Gastroesophageal sphincter (tissue), 4 donors: ENCODE data around the gene NANOG. TPM values are rescaled to one million over a fixed set of nuclear protein-coding genes. Genes with fewer than 3 reads are reported as not detected.

Experiments
- ATAC-seq: fragments of 150-250 bp; one replicate; pipeline ENCODE4 v1.9.1; 2016; ENCODE audit warnings: mild to moderate bottlenecking, moderate library complexity
- H3K27ac ChIP-seq, 4 donors: fragments of 200-600 bp; sonication (generic) in 3 of 4; 1 replicate in 3 of 4; 2 replicates in 1 of 4; pipeline ENCODE4 v1.5.1; 2016 to 2019
- H3K27me3 ChIP-seq: fragments of 200-600 bp; sonication (generic); one replicate; pipeline ENCODE4 v1.5.1; 2019
- H3K36me3 ChIP-seq, 2 donors: fragments of 200-600 bp; sonication (generic); one replicate each; pipeline ENCODE4 v1.5.1; 2019; ENCODE audit warnings: control low read depth in 1 of 2
- H3K4me1 ChIP-seq, 3 donors: fragments of 200-600 bp; sonication (generic); 1 replicate in 2 of 3; 2 replicates in 1 of 3; pipeline ENCODE4 v1.5.1; 2016 to 2019; ENCODE audit warnings: control low read depth in 2 of 3
- H3K4me3 ChIP-seq, 2 donors: fragments of 200-600 bp; sonication (generic); one replicate each; pipeline ENCODE4 v1.5.1; 2019; ENCODE audit warnings: mild to moderate bottlenecking in 1 of 2, moderate library complexity in 1 of 2
- H3K9me3 ChIP-seq, 3 donors: fragments of 200-600 bp; sonication (generic); one replicate each; pipeline ENCODE4 v1.5.1; 2017 to 2019; ENCODE audit warnings: control low read depth in 2 of 3
- CTCF ChIP-seq, 4 experiments: fragments of 200-600 bp in 2 of 4; fragments of 450-650 bp in 2 of 4; sonication (generic) in 1 of 4; IDR thresholded peaks; one replicate each; pipeline ENCODE4 v1.5.1; 2017 to 2019; ENCODE audit warnings: antibody characterized with exemption in 4 of 4, mild to moderate bottlenecking in 2 of 4, moderate library complexity in 2 of 4
- EP300 ChIP-seq: sonication (generic); formaldehyde crosslinking; IDR thresholded peaks from one replicate; pipeline ENCODE4 v1.6.1; 2017; ENCODE audit warnings: antibody characterized with exemption, mild to moderate bottlenecking
- POLR2A ChIP-seq, 2 donors: fragments of 450-650 bp; IDR thresholded peaks; one replicate each; pipeline ENCODE4 v1.6.1; 2017; ENCODE audit warnings: antibody characterized with exemption in 2 of 2, mild to moderate bottlenecking in 2 of 2, moderate library complexity in 1 of 2
- POLR2AphosphoS5 ChIP-seq: sonication (generic); formaldehyde crosslinking; IDR thresholded peaks from one replicate; pipeline ENCODE4 v1.6.1; 2017; ENCODE audit warnings: antibody characterized with exemption
- WGBS, 2 donors: methylation state at CpG; one replicate each; pipeline ENCODE4 v1.1.5; 2018; ENCODE audit warnings: low coverage in 1 of 2; 5-methylcytosine and 5-hydroxymethylcytosine counted together
- total RNA-seq, 4 donors: library from RNA; depleted of rRNA; stranded (reverse); fragments of >200 nt; gene quantifications; one replicate each; pipeline ENCODE4 v1.1.0, GENCODE V29; 2016

NANOG gene
- total RNA-seq, 4 donors from 2014 or later, result 0.08 to 2.3 (median 0.47) TPM; not detected in 1

- TF ChIP-seq POLR2A (IDR thresholded peaks at IDR 0.05) (no peak), CTCF (IDR thresholded peaks at IDR 0.05) (no peak), POLR2AphosphoS5 (no peak)
- H3K27me3 ChIP-seq, result peaks cover 12% of the 10 kb centered on the region
- WGBS, 2 donors, result 42 to 58% methylated on average over 1 to 2 of the region's 2 CpGs
- no peaks in the 10 kb centered on the region for H3K9me3 ChIP-seq
- no peaks in the 10 kb centered on the region for H3K4me1 ChIP-seq
- no peak for ATAC-seq
- no peak overlapping the region for H3K4me3 ChIP-seq
- no peak overlapping the region for H3K27ac ChIP-seq
- H3K36me3 ChIP-seq, result no peaks in the 10 kb centered on the region
Measured at GRCh38 chr12:7756993-7757392, 32.2 kb upstream of the NANOG start.

- ATAC-seq, result no peak
- TF ChIP-seq POLR2A (IDR thresholded peaks at IDR 0.05) (no peak), EP300 (no peak), POLR2AphosphoS5 (no peak), CTCF (IDR thresholded peaks at IDR 0.05) (no peak)
- no peaks in the 10 kb centered on the region for H3K36me3 ChIP-seq
- WGBS, 2 donors, result 22 to 66% methylated on average over 4 to 6 of the region's 9 CpGs
- no peak overlapping the region for H3K4me3 ChIP-seq
- no peaks in the 10 kb centered on the region for H3K4me1 ChIP-seq
- no peaks in the 10 kb centered on the region for H3K9me3 ChIP-seq
- peaks cover 12% of the 10 kb centered on the region for H3K27me3 ChIP-seq
- no peak overlapping the region for H3K27ac ChIP-seq
Measured at GRCh38 chr12:7758766-7759140, 30.4 kb upstream of the NANOG start.

- H3K27ac ChIP-seq, result no peak overlapping the region
- no peaks in the 10 kb centered on the region for H3K36me3 ChIP-seq
- 48 to 58% methylated on average over 2 to 3 of the region's 3 CpGs for WGBS, 2 donors
- ATAC-seq, result no peak
- no peak overlapping the region for H3K4me3 ChIP-seq
- no peaks in the 10 kb centered on the region for H3K4me1 ChIP-seq
- H3K27me3 ChIP-seq, result no peaks in the 10 kb centered on the region
- no peaks in the 10 kb centered on the region for H3K9me3 ChIP-seq
- TF ChIP-seq CTCF (IDR thresholded peaks at IDR 0.05) (no peak), POLR2AphosphoS5 (no peak), EP300 (no peak), POLR2A (IDR thresholded peaks at IDR 0.05) (no peak)
Measured at GRCh38 chr12:7769999-7770398, 19.2 kb upstream of the NANOG start.

GRCh38 chr12:7781274-7781673 is 7.9 kb upstream of the NANOG start:
- 56 to 67% methylated on average over 1 to 3 of the region's 3 CpGs for WGBS, 2 donors

More at GRCh38 chr12:7781274-7781673, 7.9 kb upstream of the NANOG start:
- Histone ChIP-seq H3K27ac (no peak overlapping the region), H3K9me3 (no peaks in the 10 kb centered on the region), H3K4me3 (no peak overlapping the region), H3K36me3 (no peaks in the 10 kb centered on the region), H3K27me3 (no peaks in the 10 kb centered on the region), H3K4me1 (no peaks in the 10 kb centered on the region)
- no peak for TF ChIP-seq CTCF (IDR thresholded peaks at IDR 0.05)
- TF ChIP-seq POLR2AphosphoS5, result no peak
- TF ChIP-seq EP300, result no peak
- no peak for TF ChIP-seq POLR2A (IDR thresholded peaks at IDR 0.05)
- ATAC-seq, result no peak
